ENCODE data around the gene CNOT11.
"Not testable (repeated sequence)": the region's sequence is repeated elsewhere in the genome, so short reads cannot be mapped to it uniquely, and the experiment has no call there.

Gene CNOT11

GRCh38 chr2:101245468-101245867 is 7.2 kb upstream of the CNOT11 start:
- DNase-seq (ENCODE audit: low spot score), result not testable (repeated sequence)

- DNase-seq (ENCODE audit: low spot score), result not testable (repeated sequence)
These were observed 3.9 kb upstream of the CNOT11 start for GRCh38 chr2:101248756-101249155.

GRCh38 chr2:101249826-101250225 is 2.9 kb upstream of the CNOT11 start:
- no peak for DNase-seq (ENCODE audit: low spot score)

- not testable (repeated sequence) for DNase-seq (ENCODE audit: low spot score)
These were observed 1.4 kb upstream of the CNOT11 start for GRCh38 chr2:101251246-101251781.

- peak; percentile 75 for DNase-seq (ENCODE audit: low spot score)
These were observed 760 bp upstream of the CNOT11 start for GRCh38 chr2:101251844-101252407.

GRCh38 chr2:101253013-101253702 is 472 bp downstream of the CNOT11 start:
- peak; percentile 39 for DNase-seq (ENCODE audit: low spot score)

GRCh38 chr2:101253703-101254450 is 1.2 kb downstream of the CNOT11 start:
- no peak for DNase-seq (ENCODE audit: low spot score)

GRCh38 chr2:101255501-101255900 is 2.8 kb downstream of the CNOT11 start:
- DNase-seq (ENCODE audit: low spot score), result no peak

GRCh38 chr2:101256316-101256715 is 3.6 kb downstream of the CNOT11 start:
- no peak for DNase-seq (ENCODE audit: low spot score)

GRCh38 chr2:101258804-101259203 is 6.1 kb downstream of the CNOT11 start:
- DNase-seq (ENCODE audit: low spot score), result no peak

- no peak for DNase-seq (ENCODE audit: low spot score)
These were observed 9.5 kb downstream of the CNOT11 start for GRCh38 chr2:101262142-101262541.

- no peak for DNase-seq (ENCODE audit: low spot score)
These were observed 10.7 kb downstream of the CNOT11 start for GRCh38 chr2:101263377-101263800.

- no peak for DNase-seq (ENCODE audit: low spot score)
These were observed 11.8 kb downstream of the CNOT11 start for GRCh38 chr2:101264360-101264939.

- peak; percentile 63 for DNase-seq (ENCODE audit: low spot score)
These were observed 13.3 kb downstream of the CNOT11 start for GRCh38 chr2:101265893-101266499.

- DNase-seq (ENCODE audit: low spot score), result no peak
These were observed 15.3 kb downstream of the CNOT11 start for GRCh38 chr2:101267671-101268656.

- no peak for DNase-seq (ENCODE audit: low spot score)
These were observed 18.1 kb downstream of the CNOT11 start for GRCh38 chr2:101270700-101271259.

- no peak for DNase-seq (ENCODE audit: low spot score)
These were observed 19.5 kb downstream of the CNOT11 start for GRCh38 chr2:101272045-101272784.

- no peak for DNase-seq (ENCODE audit: low spot score)
These were observed 20.4 kb downstream of the CNOT11 start for GRCh38 chr2:101273056-101273455.

GRCh38 chr2:101274142-101274541 is 21.5 kb downstream of the CNOT11 start:
- no peak for DNase-seq (ENCODE audit: low spot score)

GRCh38 chr2:101277111-101277510 is 24.4 kb downstream of the CNOT11 start:
- no peak for DNase-seq (ENCODE audit: low spot score)

All from LoVo (cell line).